HG02571 (cell line): Measurements from ENCODE around the gene CCDC43.
"Not testable (repeated sequence)": the region's sequence is repeated elsewhere in the genome, so short reads cannot be mapped to it uniquely, and the experiment has no call there.

Experiments used
- ATAC-seq: cut with Tn5 transposase; IDR thresholded peaks from one replicate; pipeline ENCODE4 v1.9.1; 2021; ENCODE audit warnings: mild to moderate bottlenecking, moderate library complexity; ENCODE audit not compliant: unreplicated experiment

CCDC43 gene

DNA sequence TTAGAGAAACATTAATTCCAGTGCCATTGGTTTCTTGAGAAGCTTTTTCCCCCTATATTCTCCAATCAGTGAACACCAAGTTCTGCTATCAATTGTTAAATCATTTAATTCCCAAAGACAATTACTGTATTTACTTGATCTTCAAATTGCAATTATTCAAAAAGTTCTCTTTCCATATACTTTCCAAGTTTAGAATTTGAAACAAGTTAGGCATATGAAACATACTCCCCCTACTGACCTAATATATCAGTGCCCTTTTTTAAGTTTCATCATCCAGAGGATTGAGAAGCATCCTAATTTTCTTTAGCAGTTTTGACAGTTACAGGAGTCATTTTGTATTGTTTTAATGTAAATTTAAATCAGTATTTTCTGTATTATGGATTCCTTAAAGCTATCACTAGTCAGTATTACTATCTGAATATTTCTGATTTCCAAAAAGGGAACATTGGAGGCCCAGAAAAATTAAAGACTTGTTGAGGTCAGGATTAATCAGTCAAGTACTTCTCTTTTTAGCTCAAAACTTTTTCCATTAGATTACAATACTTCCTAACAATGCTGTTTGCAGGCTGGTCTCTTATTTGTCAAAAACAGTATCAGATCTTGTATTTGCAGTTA, 17.0 kb downstream of the CCDC43 start:
- ATAC-seq = no peak

DNA sequence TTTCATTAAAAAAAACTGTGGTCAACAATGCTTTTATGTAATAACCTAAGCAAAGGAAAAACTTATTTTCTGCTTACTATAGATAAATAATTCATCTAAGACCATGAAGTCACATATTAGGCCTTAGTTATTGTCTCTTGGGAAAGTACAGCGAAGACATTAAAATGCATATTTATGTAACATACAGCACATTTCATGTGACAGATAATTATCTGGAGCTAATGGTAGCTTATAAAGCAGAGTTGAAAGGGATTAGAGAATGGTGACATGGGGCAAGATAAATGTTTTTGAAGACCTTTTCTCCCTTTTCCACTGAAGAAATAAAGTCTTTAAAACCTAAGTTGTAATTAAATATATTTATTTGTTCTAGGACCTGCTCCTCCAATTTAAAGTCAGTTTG, 23.6 kb downstream of the CCDC43 start:
- no peak for ATAC-seq

DNA sequence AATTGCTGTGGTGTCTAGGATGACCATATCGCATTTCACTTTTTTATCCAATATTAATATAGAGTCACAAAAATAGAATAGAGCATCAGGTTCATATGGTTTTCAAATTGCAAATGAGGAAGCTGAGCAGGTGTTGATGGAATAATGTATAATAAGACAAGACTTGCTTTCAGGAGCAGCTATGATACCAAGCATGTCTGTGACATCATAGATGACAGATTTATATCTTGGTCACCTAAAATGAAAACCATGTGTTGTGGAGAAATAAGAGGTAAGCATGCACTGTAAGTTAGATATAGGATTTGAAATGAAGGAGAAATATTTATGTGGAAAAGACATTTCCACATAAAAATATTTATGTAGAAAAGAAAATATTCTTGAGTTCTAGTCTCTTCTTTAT, 24.7 kb downstream of the CCDC43 start:
- ATAC-seq = no peak

DNA sequence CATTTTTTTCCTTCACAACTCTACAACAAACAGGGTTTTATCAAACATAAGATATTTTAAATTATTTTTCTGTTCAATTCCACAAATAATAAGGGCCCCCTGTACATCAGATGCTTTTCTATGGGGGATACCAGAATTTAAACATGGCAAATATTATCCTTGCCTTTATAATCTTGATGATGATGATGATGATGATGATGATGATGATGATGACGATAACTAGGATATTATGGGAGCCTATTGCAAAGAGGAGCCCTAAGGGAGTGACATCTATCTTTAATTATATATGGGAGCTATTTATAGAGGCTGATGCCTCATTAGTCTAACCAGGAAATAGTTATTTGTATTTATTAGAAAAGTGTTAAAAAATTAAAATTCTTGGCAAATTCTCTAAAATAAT, 26.5 kb downstream of the CCDC43 start:
- no peak for ATAC-seq

DNA sequence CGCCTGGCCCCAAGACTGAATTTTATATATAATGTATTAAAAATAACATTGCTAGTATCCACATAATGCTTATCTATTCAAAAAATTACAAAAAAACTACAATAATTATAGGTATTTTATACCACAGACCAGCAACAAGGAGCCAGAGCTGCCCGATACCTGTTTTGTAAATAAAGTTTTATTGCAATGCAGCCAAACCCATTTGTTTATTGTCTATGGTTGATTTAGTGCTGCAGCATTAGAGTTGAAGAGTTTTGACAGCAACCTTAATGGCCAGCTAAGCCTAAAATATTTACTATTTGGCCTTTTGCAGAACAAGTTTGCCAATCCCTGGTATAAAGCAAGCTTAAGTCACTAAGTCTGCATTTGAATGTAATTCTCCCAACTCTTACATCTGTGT, 27.7 kb downstream of the CCDC43 start:
- no peak for ATAC-seq

DNA sequence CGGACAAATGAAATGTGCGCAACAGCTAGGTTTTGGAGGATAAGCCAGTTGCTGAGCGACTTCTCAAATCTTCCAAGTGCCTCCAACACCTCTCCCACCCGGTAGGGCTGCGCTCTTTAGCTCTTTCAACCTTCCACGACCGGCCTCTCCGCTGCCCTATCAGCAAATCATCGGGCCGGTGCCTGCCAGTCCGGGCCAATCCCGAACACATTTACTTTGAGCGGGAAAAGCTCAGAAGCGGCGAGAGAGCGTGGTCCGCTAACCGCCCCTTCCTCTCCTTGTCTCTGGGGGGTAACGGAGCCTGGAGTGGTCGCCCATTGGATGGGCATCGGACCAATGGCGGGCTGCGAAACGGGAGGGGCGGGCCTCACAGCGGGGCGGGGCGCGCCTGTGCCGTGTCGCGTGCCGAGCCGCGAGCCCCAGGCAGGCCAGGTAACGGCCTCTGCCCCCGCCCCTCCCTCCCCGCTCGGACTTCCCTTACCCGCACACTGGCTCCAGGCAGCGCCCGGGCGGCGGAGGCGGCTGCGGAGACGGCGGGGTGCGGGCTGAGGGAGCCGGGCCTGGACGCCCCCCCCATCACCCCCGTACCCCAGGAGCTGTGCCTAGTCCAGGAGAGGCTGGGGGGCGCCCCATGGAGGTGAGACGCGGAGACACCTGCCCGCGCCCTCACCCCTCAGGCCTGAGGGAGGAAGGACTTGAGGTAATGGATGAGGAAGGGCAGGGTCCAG, 33.4 kb downstream of the CCDC43 start, which contains the start of gene MEIOC:
Gene MEIOC, plus strand, starts transcription at position 486 of the 728 bp plus-strand sequence. Its CDS starts 146 bp downstream, at position 632.
- no peak for ATAC-seq

DNA sequence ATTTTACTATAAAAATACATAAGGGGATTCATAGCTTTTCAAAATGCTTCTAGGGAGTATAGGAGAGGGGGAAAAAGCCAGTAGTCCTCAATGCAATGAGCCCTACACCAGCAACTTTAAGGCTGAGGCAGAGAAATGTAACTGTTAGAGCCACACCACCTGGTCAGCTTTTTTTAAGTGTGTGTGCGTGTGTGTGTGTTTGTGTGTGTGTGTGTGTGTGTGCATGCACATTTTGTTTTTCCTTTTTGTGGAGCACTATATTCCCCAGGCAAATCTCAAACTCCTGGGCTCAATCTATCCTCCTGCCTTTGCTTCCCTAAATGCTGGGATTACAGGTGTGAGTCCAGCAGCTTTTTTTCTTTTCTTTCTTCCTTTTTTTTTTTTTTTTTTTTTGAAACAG, 35.6 kb downstream of the CCDC43 start:
- no peak for ATAC-seq

DNA sequence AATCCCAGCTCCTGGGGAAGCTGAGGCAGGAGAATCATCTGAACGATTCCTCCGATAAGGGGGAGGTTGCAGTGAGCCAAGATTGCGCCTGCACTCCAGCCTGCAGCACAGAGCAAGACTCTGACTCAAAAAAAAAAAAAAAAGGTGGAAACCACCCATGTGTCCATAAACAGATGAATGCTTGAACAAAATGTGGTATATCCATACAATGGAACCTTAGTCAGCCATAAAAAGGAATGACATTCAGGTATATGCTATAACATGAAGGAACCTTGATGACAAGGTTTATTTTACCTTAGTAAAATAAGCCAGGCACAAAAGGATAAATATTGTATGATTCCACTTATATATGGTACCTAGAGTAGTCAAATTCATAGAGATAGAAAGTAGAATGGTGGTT, 36.2 kb downstream of the CCDC43 start:
- no peak for ATAC-seq

DNA sequence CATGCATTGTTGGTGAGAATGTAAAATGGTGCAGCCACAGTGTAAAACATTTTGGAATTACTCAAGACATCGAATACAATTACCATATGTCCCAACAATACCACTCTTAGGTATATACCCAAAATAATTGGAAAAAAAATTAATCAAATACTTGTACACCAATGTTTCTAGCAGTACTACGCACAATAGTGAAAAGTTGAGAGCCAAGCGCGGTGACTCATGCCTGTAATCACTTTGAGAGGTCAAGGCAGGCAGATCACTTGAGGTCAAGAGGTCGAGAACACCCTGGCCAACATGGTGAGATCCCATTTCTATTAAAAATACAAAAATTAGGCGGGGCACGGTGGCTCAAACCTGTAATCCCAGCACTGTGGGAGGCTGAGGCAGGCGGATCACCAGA, 36.8 kb downstream of the CCDC43 start:
- ATAC-seq = no peak

DNA sequence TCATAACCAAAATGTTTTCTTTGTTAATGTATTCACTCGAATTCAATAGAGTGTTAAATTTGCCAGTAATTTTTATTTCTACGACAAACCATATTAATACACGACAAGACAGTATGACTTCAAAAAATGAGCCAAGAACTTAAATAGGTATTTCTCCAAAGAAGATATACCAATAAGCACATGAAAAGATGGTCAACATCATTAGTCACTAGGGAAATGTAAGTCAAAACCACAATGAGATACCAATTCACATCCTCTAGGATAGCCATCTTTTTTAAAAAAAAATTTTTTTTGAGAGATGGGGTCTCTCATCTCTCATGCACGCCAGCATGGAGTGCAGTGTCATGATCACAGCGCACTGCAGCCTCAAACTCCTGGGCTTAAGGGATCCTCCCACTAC, 38.3 kb downstream of the CCDC43 start:
- no peak for ATAC-seq

DNA sequence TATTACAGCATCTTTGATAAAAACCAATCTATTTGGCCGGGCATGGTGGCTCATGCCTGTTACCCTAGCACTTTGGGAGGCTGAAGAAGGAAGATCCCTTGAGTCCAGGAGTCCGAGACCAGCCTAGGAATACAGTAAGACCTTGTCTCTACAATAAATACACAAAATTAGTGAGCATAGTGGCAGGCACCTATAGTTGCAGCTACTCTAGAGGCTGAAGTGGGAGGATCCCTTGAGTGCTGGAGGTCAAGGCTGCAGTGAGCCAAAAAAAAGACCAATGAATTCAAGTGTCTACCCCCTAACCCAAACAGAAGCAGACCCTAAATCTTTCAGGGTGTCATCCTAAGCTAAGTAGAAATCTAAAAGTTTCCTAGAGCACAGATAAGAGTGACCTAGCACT, 40.6 kb downstream of the CCDC43 start:
- no peak for ATAC-seq

DNA sequence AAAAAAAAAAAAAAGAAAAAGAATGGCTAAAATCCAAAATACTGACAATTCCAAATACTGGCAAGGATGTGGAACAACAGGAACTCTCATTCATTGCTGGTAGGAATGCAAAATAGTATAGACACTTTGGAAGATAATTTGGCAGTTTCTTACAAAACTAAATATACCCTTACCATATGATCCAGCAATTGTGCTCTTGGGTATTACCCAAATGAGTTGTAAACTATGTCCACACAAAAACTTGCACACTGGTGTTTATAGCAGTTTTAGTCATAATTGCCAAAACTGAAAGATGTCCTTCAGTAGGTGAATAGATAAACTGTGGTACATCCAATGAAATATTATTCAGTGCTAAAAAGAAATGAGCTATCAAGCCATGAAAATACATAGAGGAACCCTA, 41.8 kb downstream of the CCDC43 start:
- no peak for ATAC-seq

DNA sequence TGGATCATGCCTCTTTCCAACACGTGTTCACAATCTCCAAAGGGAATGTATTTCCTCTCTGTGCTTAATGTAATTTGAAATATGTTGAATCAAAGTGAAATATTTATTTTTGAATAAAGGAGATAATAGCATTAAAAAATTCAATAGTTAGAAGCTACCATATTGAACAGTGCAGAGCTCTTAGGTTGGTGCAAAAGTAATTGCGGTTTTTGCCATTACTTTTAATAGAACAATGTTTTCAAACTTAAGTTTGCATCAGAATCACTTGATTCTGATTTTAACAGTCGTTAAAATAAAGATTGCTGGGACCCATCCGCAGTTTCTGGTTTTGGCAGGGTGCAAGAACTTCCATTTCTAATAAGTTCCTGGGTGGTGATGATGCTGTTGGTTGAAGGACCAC, 43.3 kb downstream of the CCDC43 start:
- no peak for ATAC-seq

DNA sequence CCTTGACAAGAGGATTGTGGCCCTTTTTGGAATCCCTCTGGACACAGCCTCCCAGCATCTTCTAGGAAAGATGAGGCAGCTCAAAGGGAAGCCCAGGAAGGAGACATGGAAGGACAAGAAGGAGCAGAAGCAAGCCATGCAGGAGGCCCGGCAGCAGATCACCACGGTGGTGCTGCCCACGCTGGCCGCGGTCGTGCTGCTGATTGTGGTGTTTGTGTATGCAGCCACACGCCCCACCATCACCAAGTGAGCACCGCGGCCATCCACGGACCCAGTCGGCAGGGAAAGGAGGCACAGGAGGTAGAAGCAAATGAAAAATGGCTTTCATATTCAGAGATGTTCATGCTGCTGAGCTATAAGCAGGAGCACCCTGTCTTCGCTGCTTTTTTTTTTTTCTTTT, 44.2 kb downstream of the CCDC43 start:
- ATAC-seq = no peak

DNA sequence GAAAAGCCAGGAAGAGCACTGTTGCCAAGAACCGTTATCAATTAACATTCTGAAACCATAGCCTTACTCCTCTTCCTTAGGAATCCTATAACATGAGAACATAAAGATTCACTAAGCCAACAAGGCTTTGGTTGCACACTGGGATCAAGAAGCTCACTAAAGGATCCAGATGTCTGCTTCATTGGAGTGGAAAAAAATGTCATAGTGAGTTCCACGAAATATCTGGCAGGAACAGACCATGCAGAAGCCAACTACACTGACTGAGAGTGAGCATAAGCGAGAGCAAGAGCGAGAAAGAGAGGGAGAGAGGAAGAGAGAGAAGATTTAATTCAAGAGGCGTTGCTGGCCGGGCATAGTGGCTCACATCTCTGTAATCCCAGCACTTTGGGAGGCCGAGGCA, 46.7 kb downstream of the CCDC43 start:
- ATAC-seq = no peak

DNA sequence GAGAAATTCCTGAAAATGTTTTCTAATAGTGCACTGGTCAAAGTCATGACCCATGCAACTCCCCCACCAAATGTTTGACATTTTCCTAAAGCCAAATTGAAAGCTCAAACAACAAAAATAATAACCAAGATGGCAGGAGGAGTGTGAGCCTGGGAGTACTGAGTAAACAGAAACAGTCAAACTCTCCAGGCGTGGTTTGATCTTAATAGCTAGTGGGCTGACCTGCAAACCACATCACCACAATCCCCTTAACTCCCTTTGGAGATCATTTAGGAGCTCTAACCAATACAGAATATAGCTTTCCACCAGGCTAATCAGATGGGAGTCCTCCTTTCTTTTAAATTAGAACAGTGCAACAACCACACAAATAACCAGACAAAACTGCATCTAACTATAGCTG, 52.5 kb downstream of the CCDC43 start:
- no peak for ATAC-seq

DNA sequence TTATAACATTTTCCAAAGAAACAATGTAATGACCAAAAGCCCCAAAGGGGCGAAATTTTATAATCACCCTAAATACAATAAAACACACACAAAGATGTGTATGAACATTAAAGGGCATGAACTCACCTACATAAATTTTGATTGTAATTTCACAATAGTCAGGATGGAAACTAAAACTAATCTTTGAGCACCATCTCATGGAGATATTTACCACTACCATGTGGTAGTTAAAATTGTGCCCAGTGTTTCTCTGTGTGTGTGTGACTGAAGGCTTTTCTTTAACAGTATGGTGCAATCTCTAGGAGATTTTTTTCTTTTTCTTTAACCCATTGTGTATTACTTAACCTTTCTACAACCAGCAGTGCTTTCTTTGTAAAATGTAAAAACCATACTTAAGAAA, 53.0 kb downstream of the CCDC43 start:
- ATAC-seq = no peak

DNA sequence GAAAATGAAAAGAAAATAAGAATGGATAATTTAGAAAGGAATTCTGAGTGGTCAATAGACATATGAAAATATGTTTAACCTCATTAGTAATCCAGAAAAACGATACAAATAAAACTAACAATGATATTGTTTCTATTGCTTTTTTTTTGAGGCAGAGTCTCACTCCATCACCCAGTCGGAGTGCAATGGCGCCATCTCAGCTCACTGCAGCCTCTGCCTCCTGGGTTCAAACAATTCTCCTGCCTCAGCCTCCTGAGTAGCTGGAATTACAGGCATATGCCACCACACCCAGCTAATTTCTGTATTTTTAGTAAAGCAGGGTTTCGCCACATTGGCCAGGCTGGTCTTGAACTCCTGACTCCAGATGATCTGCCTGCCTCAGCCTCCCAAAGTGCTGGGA, 55.2 kb downstream of the CCDC43 start:
- not testable (repeated sequence) for ATAC-seq

DNA sequence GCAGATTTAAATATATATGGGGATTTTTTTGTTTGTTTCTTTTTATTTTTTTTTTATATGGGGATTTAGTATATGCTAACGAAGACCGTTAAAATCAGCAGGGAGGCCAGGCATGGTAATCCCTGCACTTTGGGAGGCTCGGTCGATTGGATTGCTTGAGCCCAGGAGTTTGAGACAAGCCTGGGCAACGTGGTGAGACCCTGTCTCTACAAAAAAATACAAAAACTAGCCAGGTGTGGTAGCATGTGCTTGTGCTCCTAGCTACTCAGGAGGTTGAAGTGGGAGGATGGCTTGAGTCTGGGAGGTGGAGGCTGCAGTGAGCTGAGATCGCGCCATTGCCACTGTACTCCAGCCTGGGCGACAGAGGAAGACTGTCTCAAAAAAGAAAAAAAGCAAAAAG, 55.6 kb downstream of the CCDC43 start:
- ATAC-seq = no peak

DNA sequence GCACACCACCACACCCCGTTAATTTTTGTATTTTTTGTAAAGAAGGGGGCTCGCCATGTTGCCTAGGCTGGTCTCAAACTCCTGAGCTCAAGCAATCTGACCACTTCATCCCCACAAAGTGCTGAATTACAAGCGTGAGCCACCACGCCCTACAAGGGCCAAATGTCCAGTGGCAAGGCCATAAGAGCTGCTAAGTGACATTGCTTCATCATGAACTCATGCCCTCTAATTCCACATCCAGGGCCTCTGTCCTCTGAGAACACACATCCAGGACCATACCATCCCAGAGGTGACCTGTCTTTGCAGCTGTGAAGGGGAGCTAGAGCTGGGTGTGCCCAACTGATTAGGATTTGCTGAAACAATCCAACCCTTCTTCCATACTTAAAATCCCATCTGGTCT, 58.9 kb downstream of the CCDC43 start:
- no peak for ATAC-seq

DNA sequence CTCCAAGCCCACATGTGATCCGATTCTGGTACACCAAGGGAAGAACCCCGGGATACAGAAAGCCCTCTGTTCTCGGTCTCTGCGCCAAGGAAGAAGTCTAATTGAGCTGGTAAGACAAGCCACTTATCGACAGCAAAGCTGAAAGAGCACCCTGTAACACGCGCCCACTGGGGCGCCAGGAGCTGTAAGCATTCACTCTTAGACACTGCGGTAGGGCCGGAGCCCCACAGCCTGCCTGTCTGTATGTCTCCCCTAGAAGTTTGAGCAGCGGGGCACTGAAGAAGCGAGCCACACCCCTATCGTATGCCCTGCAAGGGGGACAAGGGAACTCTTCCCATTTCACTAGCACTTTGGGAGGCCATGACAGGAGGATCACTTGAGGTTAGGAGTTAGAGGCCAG, 60.3 kb downstream of the CCDC43 start:
- ATAC-seq = no peak

DNA sequence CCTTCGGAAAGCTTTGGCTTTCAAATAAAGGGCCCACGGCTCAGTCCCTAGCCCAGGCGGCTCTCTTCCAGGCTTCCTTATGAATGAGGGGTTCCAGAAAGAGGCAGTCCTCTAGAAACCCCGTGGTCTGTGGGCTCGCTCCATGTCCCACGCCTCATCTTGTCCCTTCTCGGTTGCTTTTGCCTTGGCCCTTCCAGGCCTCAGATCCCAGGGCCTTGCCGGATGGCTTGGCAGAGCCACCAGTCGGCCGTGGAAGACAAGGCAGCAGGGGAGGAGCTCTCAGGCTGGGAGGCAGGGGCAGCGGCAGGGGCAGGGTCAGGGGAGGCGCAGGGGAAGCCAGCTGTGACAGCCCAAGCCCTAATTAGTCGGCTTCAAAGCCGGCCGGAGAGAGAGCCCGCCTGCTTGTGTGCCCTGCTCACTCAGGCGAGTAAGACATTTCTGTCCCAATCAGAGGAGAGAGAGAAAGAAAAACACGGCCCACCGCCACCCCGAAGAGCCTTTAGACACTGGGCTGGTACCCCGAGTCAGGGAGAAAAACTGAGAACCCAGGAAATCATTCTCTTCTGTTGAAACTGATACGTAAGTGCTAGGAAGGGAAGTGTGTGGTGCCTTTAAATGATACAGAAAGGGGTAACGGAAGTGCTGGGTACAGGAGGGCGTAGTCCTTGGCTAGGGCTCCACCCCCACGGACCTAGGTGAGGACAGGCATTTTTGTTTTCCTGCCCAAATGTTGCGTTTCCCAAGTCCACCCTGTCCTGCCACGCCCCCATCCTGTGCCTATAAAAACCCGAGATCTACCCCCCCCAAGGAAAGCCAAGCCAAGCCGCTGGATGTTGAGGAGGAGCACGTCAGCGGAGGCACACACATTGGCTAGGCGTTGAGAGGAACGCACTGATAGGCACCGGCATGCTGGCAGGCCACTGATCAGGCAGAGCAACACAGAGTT, 61.1 kb downstream of the CCDC43 start:
- no peak for ATAC-seq
